NCI-H2196 (cell line): ENCODE measurements around the gene R3HDML.

Source experiments
- DNase-seq: peaks from one replicate; lab custom pipeline; 2025; ENCODE audit not compliant: unreplicated experiment; lab: John Stamatoyannopoulos, UW

The R3HDML gene

DNA sequence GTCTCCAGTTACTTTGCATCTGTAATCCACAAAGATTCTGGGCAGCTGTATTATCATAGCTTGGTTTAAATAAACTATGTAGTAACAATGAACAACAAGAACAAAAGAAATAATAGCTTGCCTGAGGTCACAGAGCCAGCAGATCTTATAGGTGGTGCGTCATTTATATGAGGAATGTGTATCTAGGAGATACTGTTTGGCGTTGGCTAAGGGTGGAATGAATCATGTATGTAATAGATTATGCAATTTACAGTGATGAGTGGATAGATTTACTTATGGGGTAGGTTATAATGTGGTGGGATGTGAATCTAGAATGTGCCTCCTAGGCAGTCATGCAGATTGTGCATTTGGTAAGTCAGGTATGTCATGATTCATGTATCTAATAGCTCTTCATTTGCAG, 61.5 kb downstream of the R3HDML start:
- DNase-seq: no peak

DNA sequence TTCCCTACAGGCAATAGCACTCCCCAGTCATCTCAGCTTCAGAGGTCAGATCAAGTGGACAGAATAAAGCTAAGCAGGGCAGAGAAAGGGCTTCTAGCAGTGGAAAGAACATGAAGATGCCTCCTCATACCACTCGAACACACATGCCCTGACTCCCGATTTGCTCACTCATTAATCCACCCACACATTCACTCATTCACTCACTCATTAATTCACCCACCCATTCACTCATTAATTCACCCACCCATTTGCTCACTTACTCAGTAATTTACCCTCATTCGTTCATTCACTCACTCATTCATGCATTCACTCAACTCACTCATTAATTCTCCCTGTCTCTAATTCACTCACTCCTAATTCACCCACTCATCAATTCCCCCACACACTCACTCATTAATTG, 62.6 kb downstream of the R3HDML start:
- DNase-seq: no peak

DNA sequence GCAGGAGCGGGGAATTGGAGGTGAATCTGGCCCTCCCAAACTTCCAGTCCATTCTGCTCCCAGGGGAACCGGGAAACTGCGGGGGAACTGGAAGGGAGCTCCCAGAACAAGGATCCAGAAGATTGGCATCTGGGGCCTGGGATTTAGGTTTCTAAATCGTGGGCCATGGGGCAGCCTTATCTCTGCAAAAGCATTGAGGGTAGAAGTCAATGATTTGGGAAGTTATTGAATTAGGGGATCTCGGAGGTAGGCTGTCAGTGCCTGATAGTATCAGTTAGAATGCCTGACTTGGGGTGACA, 63.8 kb downstream of the R3HDML start:
- no peak for DNase-seq
